ENCODE measurements around the gene NPL.

Gene NPL

GRCh38 chr1:182779530-182779929 lies 10.0 kb upstream of the NPL start:
- DNase-seq, result no peak

GRCh38 chr1:182781841-182782586 lies 7.6 kb upstream of the NPL start:
- DNase-seq, result peak; percentile 43

GRCh38 chr1:182782587-182782913 lies 7.0 kb upstream of the NPL start:
- no peak for DNase-seq

GRCh38 chr1:182783068-182783467 lies 6.5 kb upstream of the NPL start:
- no peak for DNase-seq

- DNase-seq, result peak; percentile 10
These were observed 4.9 kb upstream of the NPL start for GRCh38 chr1:182784556-182785171.

DNA sequence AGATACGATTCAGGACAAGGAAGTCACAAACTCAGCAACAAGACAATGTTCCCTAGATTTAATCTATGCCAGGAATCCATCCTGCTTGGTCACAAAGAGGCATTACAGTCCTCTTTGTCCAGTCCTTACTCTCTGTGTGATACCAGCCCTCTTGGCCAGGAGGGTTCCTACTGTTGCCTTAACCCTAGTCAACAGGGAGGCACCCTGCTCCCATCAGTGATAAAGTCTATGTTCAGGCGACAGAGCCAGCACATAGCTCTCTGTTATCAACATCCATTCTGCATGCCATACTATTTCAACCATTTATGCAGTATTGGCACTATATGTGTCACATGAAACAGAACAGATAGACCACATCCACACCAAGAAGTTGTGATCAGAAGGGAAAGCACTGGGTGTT lies 4.4 kb upstream of the NPL start:
- no peak for DNase-seq

- no peak for DNase-seq
These were observed 3.2 kb upstream of the NPL start for GRCh38 chr1:182786223-182786994.

- no peak for DNase-seq
These were observed 2.6 kb upstream of the NPL start for GRCh38 chr1:182786995-182787324.

GRCh38 chr1:182791281-182792179 lies 2.0 kb downstream of the NPL start:
- DNase-seq, result no peak

GRCh38 chr1:182794091-182794490 lies 4.5 kb downstream of the NPL start:
- DNase-seq, result no peak

DNA sequence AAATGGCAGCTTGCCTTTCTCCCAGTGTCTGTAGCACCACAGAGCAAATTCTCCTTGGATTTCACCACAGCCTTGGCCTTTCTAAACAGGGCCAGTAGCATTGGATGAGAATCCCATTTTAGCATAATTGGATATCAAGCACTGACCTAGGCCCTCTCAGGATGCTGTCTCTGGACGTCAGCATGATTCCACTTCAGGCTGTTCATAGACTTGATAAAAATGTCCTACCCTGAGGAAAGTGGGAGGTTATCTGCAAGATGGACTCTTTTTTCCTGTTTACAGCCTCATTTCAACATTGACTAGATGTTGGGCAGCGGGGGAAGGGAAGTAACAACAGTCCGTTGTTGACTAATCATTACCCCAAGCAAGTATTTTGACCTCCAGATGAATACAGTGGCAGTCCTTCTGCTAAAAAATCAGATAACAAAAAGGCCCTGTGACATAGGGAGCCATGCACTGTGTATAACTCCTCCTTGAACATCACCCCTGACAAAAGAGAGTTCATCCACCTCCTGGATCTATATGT lies 5.2 kb downstream of the NPL start:
- no peak for DNase-seq

DNA sequence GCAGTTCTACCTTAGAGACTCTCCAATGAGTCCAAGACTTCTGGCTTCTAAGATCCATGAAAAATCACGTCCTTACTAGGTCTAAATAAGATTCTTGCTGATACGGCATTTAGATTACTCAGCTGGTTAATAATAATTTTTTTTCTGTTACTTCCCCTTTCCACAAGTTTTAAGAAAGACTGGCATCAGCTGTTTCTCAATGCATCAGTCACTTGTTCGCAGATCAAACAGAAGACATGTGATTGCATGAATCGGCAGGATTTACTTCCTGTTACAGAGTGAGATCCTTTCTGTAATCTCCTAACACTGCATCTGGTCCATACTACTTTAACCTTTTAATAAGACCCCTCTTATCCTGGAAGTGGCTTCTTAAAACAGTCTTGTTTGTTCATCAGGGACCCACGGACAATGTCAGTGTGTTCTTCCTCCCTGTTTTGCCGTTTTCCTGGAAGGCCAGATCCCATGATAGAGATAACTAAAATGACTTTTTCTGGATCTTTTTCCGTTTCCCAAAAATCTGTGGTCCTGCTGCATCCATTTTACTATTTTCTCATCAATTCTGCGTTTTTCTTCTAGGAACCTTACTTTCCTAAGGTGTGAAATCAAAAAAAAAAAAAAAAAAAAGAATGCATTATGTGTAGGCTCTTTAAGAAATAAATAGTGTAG lies 6.1 kb downstream of the NPL start:
- no peak for DNase-seq

DNA sequence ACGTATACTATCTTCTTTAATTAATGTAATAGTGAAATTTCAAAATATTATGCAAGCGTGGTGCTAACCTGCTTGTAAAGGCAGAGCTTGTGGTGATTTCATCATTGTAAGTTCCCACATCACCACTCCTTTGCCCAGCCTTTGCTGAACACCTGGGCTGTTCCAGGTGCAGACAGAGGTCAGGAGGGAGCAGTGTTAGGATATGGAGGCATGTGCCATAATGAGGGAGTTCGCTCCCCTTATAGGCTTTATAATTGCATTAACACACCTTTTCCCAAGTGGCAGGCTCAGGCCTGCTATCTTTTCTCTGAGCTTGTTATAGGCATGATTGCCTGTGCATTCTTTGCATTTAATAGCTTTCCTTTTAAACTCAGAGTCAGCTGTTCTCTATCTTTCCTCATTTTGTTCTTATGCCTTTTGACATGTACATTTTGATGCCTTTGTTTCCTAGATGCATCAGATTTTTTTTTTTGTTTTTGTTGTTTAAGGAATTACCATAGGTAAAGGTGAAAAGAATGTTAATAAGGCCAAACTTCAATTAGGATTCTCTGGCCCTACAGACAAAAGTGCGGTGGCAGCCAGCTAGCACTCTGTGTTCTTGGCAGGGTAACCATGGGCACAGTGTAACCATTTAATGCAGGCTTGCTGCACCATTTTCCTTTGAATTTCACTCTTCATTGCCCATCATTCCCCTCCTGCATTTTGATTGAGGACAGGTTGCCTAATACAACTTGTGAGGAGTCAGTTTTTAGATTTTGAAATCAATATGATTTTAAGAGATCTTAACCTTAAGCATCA lies 12.6 kb downstream of the NPL start:
- DNase-seq, result no peak

GRCh38 chr1:182803846-182804245 lies 14.3 kb downstream of the NPL start:
- no peak for DNase-seq

DNA sequence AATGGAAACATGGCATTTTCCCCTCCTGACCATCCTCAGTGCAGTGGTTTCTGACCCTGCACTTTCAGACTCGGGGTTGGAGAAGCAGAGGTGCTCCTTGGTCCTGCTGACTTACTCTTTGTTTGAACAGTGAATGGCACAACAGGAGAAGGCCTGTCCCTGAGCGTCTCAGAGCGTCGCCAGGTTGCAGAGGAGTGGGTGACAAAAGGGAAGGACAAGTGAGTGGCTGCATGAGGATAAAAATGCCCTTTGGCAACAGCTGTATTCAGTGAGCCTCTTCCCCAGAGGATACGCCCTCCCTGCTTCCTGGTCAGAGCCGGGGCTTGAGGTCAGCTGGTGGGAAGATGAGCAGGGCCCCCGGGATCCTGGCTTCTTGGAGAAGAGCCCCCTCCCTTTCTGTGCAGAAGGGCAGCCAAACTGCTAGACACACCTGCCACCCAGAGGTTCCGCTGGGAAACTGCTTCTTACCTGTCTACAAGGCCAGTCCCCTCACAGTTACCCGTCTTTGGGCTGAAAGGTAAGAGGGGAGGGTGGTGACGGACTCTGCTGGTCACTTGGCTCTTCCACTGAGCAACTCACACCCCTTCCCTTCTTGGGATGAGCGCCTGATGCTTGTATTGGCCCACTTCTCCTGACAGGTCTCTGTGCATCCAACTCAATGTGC lies 16.6 kb downstream of the NPL start:
- DNase-seq, result no peak

- no peak for DNase-seq
These were observed 18.3 kb downstream of the NPL start for GRCh38 chr1:182807907-182808306.

DNA sequence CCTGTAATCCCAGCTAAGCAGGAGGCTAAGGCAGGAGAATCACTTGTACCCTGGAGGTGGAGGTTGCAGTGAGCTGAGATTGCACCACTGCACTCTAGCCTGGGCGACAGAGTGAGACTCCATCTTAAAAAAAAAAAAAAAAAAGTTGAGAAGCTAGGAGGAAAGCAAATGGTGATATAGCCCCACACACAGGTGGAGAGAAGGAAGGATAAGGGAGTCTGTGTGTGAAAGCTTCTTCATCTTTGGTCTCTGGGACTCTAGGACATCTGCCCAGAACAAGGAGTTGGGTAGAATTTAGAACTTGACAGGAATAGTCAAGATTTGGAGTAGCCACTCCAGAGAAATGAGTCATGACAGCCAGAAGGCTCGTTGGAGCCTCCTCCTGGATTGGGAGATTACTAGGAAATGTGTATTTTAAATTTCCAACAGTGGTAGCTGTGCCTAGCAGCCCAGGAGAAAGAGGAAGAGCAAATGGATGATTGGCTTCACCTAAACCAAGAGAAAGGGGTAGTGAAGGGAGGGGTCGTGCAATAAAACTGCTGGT lies 19.9 kb downstream of the NPL start:
- DNase-seq, result no peak

GRCh38 chr1:182811975-182812722 lies 22.6 kb downstream of the NPL start:
- DNase-seq, result no peak

GRCh38 chr1:182816863-182817262 lies 27.3 kb downstream of the NPL start:
- no peak for DNase-seq

DNA sequence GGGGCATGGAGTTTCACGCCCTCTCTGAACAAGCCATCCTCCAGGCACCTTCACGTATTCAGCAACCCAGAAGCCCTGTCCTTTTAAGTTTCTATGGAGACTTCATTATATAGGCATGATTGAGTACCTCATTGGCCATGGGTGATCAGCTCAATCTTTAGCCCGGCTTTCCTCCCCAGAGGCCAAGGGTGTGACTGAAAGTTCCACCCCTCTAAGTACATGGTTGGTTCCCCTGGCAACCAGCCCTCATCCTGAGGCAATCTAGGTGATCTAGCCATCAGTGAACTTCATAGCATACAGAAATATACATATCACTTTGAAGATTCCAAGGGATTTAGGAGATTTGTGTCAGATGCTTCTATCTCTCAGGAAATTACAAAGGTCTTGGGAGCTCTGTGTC lies 28.2 kb downstream of the NPL start:
- no peak for DNase-seq
